GM21723 (cell line): ENCODE data around the gene INTS1.

Experiments used
- ATAC-seq: cut with Tn5 transposase; IDR thresholded peaks from one replicate; pipeline ENCODE4 v1.9.1; 2021; ENCODE audit warnings: mild to moderate bottlenecking, moderate library complexity; ENCODE audit not compliant: unreplicated experiment

The INTS1 gene

DNA sequence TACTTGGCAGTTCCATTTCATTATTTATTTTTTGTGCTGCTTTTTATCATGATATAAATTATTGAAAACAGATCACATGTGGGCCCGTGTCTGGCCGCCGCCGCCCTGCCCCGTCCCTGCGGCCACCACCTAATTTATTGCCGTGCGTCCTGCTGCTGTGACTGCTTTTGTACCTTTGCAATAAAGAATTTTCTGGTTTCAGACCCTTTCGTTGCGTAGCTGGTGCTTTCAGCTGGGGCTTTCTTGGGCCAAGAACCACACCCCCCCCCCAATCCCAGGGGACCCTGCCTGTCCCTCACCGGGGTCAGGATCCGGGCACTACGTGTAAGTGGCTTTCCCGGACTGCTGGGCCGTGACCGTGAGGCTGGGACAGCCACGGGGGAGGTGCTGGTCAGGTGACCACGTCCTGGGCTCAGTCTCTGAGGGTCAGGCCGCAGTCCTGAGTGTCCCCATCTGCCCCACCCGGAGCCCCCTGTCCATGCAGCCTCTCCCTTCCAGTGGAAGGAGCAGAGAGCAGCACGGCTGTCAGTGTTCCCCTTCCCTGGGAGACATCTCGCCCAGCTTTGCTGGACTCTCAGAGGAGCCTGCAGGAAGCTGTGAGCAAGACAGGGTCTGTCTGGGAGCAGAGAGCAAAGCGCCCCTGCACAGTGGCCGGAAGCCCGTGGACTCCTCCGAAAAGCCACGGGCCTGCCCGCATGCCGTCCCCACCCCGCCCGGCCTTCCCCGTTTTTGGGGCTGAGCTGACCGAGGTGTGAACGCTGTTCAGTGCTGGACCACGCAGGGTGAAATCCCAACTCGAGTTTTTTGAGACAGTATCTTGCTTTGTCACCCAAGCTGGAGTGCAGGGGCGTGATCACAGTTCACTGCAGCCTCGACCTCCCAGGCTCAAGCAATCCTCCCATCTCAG lies 38.9 kb upstream of the INTS1 start:
- no peak for ATAC-seq

GRCh38 chr7:1542329-1542728 lies 38.1 kb upstream of the INTS1 start:
- no peak for ATAC-seq

- ATAC-seq: no peak
Measured at GRCh38 chr7:1541431-1542162, 37.4 kb upstream of the INTS1 start.

- no peak for ATAC-seq
Measured at GRCh38 chr7:1540776-1541271, 36.6 kb upstream of the INTS1 start.

GRCh38 chr7:1539882-1540775 lies 35.9 kb upstream of the INTS1 start:
- no peak for ATAC-seq

DNA sequence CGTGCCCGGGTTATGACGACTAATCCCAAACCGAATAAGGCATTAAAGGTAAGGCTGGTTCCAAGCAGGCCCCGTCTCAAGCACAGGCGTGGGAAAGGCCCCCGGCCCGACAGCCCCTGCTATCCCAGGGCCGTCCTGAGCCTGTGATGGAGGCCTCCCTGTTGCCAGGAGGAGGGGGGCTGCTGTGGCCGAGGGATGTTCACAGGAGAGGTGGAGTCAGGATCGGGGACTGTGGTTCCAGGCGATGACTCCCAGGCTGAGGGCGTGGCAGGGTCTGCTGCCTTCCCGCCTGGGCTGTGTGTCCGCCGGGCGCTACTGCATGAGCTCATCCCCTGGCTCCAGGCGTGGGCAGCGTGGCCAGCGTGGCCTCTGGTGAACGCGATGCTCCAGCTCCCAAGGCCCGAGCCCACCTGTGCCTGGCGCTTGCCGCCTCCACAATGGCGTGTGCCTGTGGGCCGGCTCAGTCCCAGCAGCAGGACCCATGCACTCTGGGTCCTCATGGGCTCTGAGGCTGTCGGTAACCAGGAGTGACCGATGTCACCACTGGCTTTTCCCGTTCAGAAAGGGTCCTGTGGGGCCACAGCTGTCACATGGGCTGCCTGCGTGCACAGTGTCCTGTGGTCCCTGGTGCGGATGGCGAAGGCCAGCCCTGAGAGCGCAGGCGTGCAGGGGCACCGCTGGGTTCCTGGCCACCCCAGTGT lies 35.1 kb upstream of the INTS1 start:
- ATAC-seq: no peak

DNA sequence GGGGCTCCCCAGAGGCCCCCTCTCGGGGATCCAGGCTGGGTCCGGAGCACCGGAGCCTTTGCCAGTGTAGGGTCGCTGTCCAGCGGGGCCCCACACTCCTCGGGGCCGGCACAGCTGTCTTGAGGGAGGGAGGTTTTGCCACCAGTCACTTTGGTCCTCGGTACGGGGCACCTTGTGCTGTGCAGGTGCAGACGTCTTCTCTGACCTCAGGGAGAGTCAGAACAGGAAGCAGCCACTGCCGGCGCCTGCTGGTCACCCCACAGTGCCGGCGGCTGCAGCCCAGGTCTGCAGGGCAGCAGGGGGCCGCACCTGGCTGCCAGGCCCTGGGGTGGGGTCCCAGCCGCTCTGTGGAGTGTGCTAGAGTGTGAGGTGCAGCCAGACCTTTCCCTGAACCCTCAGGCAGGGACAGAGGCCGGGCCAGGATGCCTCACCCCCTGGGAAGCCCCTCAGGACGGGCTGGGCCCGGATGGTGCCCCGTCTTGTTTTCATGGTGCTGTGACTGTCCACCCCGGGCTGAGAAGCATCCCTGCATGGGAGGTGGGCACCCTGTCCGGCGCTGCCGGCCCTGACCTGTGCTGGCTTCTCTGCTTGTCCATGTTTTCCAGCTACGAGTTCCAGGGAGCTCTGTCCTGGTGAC lies 34.5 kb upstream of the INTS1 start:
- ATAC-seq: no peak

- no peak for ATAC-seq
Measured at GRCh38 chr7:1537535-1538412, 33.6 kb upstream of the INTS1 start.

- ATAC-seq: no peak
Measured at GRCh38 chr7:1536743-1537534, 32.8 kb upstream of the INTS1 start.

DNA sequence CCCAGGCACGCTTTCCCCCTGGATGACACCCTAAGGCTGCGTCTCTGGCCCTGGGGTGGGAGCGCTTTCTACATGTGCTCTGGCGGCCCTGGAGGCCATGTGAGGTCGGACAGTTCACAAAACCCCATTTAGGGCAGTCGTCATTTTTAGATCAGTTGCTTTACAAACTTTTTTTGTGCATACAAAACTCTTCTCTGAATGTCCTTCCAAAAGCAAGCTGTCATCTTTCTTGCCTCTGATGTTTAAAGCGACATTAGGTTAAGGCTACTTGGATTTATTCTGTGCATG lies 32.2 kb upstream of the INTS1 start:
- no peak for ATAC-seq

- no peak for ATAC-seq
Measured at GRCh38 chr7:1535701-1536454, 31.7 kb upstream of the INTS1 start.

GRCh38 chr7:1535100-1535458 lies 30.9 kb upstream of the INTS1 start:
- no peak for ATAC-seq

DNA sequence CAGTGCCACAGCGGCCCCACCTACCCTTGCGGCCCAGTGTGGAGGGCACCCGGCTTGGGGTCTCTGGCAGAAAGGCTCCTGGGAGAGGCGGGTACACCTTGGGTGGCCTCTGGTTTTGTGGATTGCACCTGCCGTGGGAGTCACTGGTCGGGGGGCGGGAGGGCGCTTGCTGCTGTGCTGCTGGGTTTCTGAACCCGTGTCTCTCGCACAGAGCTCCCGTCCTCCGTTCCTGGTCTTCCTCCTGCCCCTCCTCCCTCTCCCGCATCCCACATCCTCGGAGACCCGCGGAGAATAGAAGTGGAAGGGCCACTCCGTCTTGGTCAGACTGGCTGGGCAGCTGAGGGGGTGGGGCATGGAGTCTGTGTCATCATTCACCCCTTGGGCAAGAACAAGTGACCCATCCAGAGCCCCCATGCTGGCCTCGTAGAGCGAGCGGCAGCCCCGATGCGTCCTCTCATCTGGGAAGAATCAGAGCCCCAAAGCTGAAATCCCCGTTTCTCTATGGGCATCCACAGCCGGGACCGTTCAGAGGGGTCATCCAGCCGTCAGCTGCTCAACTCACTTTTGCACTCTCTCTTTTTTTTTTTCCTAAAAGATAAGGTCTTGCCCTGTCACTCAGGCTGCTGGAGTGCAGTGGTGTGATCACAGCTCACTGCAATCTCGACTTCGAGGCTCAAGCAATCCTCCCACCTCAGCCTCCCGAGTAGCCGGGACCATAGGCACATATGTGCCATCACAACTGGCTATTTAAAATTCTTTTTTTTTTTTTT lies 30.3 kb upstream of the INTS1 start:
- ATAC-seq: no peak

DNA sequence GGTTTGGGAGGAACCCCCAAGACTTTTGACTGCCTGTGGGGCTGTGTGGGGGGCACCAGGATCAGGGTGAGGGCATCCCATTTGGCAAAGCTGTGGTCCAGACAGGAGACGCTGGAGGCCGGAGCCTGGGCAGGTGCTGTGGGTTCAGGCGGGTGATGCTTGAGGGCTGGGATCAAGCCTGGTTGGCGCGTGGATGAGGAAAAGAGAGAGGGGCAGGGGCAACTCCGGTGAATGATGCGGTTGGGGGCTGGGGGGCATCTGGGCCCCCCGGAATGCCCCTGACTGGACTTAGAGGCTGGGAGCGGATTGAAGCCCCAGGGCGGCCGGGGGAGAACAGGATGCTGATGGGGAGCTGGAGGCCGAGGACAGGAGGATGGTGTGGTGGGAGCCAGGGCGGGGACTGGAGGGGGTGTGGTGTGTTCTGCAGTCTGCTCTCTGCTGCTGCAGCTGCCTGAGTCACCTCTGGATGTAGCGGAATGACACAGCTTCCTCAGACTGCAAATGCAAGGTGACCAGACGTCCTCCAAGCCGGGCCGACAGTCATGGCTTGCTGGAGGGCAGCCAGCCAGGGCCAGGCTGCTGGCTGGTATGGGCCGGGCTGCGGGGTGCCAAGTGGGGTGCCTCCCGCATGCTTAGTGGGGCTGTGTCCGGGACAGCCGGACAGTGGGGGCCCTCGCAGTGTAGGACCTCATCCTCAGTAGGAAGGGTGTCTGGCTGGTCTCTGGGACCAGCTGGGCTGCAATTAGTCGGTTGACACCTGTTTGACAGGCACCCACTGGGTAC lies 29.5 kb upstream of the INTS1 start:
- no peak for ATAC-seq

DNA sequence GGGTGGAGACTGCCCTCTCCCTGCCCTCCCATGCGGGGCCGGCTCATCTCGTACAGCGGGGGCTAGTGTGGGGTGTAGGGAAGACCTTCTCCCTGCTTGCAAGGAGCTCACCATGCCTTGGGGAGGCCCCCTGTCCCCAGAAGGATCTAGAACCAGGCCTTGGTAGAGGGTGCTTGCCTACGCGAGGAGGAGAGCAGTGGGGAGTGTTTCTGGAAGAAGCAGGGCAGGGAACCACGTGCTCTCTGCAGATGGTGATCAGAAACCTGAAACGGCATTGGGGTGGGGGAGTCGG lies 29.0 kb upstream of the INTS1 start:
- ATAC-seq: no peak

DNA sequence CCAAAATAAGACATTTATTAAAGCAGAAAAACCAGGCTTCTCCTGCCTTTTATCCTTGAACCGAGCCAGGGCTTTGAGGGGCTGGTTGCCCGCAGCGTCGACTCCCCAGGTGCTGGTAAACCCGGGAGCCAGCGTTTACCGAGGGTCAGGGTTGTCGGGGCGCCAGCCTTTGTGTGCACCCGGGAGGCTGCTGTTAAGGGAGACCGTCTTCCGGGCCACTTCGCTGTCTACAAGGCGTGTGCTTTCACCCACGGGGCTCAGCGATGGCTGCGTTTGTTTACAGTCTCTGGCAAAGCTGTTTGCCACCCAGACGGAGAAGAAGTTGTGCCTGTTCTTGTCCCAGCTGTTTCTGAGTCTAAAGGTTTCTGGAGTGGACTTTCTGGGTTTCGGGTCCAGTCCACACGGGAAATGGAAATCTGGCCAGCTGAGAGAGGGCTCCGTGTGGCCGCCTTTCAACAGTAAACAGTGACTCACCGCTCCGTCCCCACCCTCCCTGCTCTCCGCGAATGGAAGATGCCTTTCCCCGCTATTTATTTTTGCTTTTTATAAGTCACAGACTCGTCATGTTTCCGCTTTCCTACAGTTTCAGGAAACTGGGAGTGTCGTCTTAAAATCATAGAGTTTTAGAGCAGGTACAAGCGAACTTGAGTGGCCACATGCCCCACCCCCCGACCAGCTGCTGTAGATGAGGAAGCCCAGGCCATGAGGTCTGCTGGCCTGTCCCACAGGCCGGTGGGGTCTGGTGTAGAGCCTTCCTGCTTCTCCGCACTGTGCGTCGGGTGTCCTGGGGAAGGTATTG lies 28.5 kb upstream of the INTS1 start:
- no peak for ATAC-seq
